ENCODE results near the gene SCN1B. TPM values are rescaled to one million over a fixed set of nuclear protein-coding genes. Genes with fewer than 3 reads are reported as not detected.
A peak's percentile ranks its signal among the peaks of the same experiment; 100 is the strongest.

SCN1B gene
- 1 to 10 TPM; 1.5 to 8.4 TPM for total RNA-seq
- 10 to 100 TPM in 1 of 2 donors, 1 to 10 TPM in 1; 9.5 to 12.6 TPM for polyA plus RNA-seq
- long read RNA-seq, donor 1, partial matches to known transcripts, result 0 of 1 reads
- long read RNA-seq, donor 1, other reads (novel, unspliced or antisense), result 0 of 1 reads
- long read RNA-seq, donor 2, result 0 reads
- long read RNA-seq, donor 3, result 0 reads
- long read RNA-seq, donor 4, result 0 reads
- long read RNA-seq, donor 5, result 0 reads

DNA sequence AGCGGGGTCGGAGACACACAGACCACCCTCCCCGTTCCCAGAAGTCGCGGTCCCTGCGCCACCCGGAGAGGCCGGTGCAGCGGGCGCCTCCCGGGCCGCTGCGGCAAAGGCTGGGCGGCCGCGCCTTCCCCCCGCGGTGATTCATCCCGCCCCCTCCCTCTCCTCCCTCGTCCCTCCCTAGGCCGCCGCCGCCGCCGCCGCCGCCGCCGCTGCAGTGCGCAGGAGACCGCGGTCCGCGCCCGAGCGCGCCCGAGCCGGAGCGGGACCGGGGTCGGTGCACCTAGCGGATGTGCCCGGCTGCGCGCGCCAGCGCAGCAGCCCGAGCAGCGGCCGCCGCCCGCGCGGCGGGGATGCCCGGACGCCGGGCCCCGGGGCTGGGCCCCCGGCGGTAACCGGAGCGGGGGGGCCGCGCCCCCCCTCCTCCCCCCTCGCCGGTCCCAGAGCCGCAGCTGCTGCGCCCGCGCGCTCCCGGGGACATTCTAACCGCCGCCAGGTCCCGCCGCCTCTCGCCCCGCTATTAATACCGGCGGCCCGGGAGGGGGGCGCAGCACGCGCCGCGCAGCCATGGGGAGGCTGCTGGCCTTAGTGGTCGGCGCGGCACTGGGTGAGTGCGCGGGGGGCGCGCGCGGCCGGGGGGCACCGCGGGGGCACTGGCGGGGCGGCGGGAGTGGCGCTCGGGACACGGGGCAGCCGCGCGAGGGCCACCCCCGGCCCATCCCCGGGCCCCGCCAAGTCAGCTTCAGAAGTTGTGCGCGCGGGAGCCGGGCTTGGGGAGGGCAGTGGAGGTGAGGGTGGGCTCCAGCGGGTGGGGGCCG, at the start of gene SCN1B:
TSS of gene SCN1B (plus strand) at position 214 of the 815 bp plus-strand sequence. CDS start at position 565, 351 bp downstream.
- Histone ChIP-seq H3K27ac (ENCODE audit: low read depth in 1 of 2, low read length in 1 of 2) (peak within 1 kb of the TSS; percentile 11 to 57), H3K4me3 (peak within 1 kb of the TSS; percentile 33), H3K27me3 (ENCODE audit: control insufficient read depth in 3 of 3, insufficient read depth in 3 of 3, low read length in 2 of 3) (peaks cover 0 to 29% (median 15%) of the 10 kb centered on the region in 3 donors), H3K9me3 (ENCODE audit: control insufficient read depth in 4 of 4, insufficient read depth in 3 of 4, low read length in 3 of 4) (no peaks in the 10 kb centered on the region), H3K9ac (ENCODE audit: insufficient read depth in 1 of 2, low read length in 2 of 2) (no peak within 1 kb of the TSS), H3K36me3 (ENCODE audit: control insufficient read depth in 4 of 4, insufficient read depth in 4 of 4, low read length in 4 of 4) (peaks cover 2 to 20% (median 11%) of the 10 kb centered on the region in 4 donors), H3K4me1 (ENCODE audit: control insufficient read depth in 5 of 5, insufficient read depth in 5 of 5, low read length in 5 of 5) (peaks cover 0 to 5% (median 0%) of the 10 kb centered on the region in 5 donors)
- peak; percentile 77 for ATAC-seq (ENCODE audit: insufficient read depth, low FRiP score)
- 0% methylated on average over 39 to 118 of the region's 118 CpGs for WGBS, 2 donors
- no peak for TF ChIP-seq CTCF (IDR thresholded peaks at IDR 0.05; ENCODE audit: control extremely low read depth, extremely low read depth)
- peak in 2 of 3 donors; percentile 39 to 41 for DNase-seq

DNA sequence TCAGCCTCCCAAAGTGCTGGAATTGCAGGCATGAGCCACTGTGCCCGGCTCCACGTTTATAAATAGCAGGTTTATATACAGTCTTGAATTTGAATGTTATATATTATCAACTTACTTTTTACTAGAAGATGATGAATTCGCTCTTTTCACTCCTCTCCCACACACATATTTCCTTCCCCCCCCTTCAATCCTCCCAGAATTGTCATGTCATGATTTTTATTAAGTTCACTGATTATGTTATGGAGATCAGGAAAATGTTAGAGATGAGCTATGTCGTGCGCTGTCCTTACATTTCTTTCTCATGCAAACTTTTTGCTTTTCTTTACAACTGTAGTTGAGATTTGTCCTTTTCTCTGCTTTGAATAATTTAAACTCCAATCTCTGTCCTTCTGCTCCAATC, 48.0 kb upstream of the SCN1B start:
- no peaks in the 10 kb centered on the region for H3K27me3 ChIP-seq (ENCODE audit: control insufficient read depth in 3 of 3, insufficient read depth in 3 of 3, low read length in 2 of 3)
- DNase-seq (no peak), ATAC-seq (ENCODE audit: insufficient read depth, low FRiP score) (no peak)
- TF ChIP-seq CTCF (IDR thresholded peaks at IDR 0.05; ENCODE audit: control extremely low read depth, extremely low read depth), result no peak
- peaks cover 0 to 9% (median 5%) of the 10 kb centered on the region in 5 donors for H3K4me1 ChIP-seq (ENCODE audit: control insufficient read depth in 5 of 5, insufficient read depth in 5 of 5, low read length in 5 of 5)
- 79 to 87% methylated on average over 5 of the region's 5 CpGs for WGBS, 2 donors
- H3K9ac ChIP-seq (ENCODE audit: insufficient read depth in 1 of 2, low read length in 2 of 2), result no peak overlapping the region
- H3K4me3 ChIP-seq, result no peak overlapping the region
- no peak overlapping the region for H3K27ac ChIP-seq (ENCODE audit: low read depth in 1 of 2, low read length in 1 of 2)
- no peaks in the 10 kb centered on the region for H3K36me3 ChIP-seq (ENCODE audit: control insufficient read depth in 4 of 4, insufficient read depth in 4 of 4, low read length in 4 of 4)
- H3K9me3 ChIP-seq (ENCODE audit: control insufficient read depth in 4 of 4, insufficient read depth in 3 of 4, low read length in 3 of 4), result no peaks in the 10 kb centered on the region

DNA sequence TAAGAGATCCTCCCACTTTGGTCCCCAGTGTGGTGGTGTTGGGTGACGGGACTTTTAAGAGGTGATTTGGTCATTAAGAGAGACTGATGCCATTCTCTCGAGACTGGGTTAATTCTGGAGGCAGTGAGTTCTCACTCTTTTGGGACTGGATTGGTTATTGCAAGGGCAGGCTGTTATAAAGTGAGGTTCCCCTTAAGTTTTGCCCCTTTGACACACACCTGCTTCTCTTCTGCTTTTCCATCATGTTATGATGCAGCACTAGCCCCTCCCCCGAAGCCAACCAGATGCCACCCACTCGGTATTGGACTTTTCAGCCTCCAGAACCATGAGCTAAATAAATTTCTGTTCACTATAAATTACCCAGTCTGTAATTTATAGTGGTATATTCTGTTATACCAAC, 46.5 kb upstream of the SCN1B start:
- ATAC-seq (ENCODE audit: insufficient read depth, low FRiP score) (no peak), DNase-seq (no peak)
- Histone ChIP-seq H3K27me3 (ENCODE audit: control insufficient read depth in 3 of 3, insufficient read depth in 3 of 3, low read length in 2 of 3) (no peaks in the 10 kb centered on the region), H3K9ac (ENCODE audit: insufficient read depth in 1 of 2, low read length in 2 of 2) (no peak overlapping the region), H3K27ac (ENCODE audit: low read depth in 1 of 2, low read length in 1 of 2) (no peak overlapping the region), H3K4me3 (no peak overlapping the region), H3K9me3 (ENCODE audit: control insufficient read depth in 4 of 4, insufficient read depth in 3 of 4, low read length in 3 of 4) (no peaks in the 10 kb centered on the region), H3K4me1 (ENCODE audit: control insufficient read depth in 5 of 5, insufficient read depth in 5 of 5, low read length in 5 of 5) (peaks cover 0 to 9% (median 5%) of the 10 kb centered on the region in 5 donors), H3K36me3 (ENCODE audit: control insufficient read depth in 4 of 4, insufficient read depth in 4 of 4, low read length in 4 of 4) (no peaks in the 10 kb centered on the region)
- WGBS, 2 donors, result 94 to 96% methylated on average over 4 of the region's 4 CpGs
- no peak for TF ChIP-seq CTCF (IDR thresholded peaks at IDR 0.05; ENCODE audit: control extremely low read depth, extremely low read depth)
